Measurements from ENCODE around the gene ZCCHC24. TPM values are rescaled to one million over a fixed set of nuclear protein-coding genes. Genes with fewer than 3 reads are reported as not detected.

ZCCHC24 gene
- total RNA-seq, 6 experiments from 2014 or later: 33.2 to 40.3 (median 37.5) TPM

- Mint-ChIP-seq H3K4me3 (peak overlapping the region; percentile 87), H3K36me3 (ENCODE audit: low read depth) (peaks cover 15% of the 10 kb centered on the region; the same call in 1 of the 2 replicates), H3K27ac (peak overlapping the region; percentile 96), H3K4me1 (ENCODE audit: low read depth) (peaks cover 84% of the 10 kb centered on the region), H3K27me3 (ENCODE audit: insufficient read depth) (peaks cover 3% of the 10 kb centered on the region; the same call in 1 of the 2 replicates), H3K9me3 (no peaks in the 10 kb centered on the region)
- TF ChIP-seq, protein P1, sequence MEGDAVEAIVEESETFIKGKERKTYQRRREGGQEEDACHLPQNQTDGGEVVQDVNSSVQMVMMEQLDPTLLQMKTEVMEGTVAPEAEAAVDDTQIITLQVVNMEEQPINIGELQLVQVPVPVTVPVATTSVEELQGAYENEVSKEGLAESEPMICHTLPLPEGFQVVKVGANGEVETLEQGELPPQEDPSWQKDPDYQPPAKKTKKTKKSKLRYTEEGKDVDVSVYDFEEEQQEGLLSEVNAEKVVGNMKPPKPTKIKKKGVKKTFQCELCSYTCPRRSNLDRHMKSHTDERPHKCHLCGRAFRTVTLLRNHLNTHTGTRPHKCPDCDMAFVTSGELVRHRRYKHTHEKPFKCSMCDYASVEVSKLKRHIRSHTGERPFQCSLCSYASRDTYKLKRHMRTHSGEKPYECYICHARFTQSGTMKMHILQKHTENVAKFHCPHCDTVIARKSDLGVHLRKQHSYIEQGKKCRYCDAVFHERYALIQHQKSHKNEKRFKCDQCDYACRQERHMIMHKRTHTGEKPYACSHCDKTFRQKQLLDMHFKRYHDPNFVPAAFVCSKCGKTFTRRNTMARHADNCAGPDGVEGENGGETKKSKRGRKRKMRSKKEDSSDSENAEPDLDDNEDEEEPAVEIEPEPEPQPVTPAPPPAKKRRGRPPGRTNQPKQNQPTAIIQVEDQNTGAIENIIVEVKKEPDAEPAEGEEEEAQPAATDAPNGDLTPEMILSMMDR (IDR thresholded peaks at IDR 0.05): no peak
- peak; percentile 39 for DNase-seq
Observed at GRCh38 chr10:79434223-79434687, 11.2 kb downstream of the ZCCHC24 start.

GRCh38 chr10:79433324-79434222 lies 11.9 kb downstream of the ZCCHC24 start:
- 0 out of 2 replicates have a peak overlapping the region, but pooled peaks have one; percentile 87 for H3K4me3 Mint-ChIP-seq
- no peaks in the 10 kb centered on the region for H3K9me3 Mint-ChIP-seq
- H3K27ac Mint-ChIP-seq: peak overlapping the region; percentile 96
- peaks cover 3% of the 10 kb centered on the region; the same call in 1 of the 2 replicates for H3K27me3 Mint-ChIP-seq (ENCODE audit: insufficient read depth)
- peaks cover 19% of the 10 kb centered on the region; the same call in 1 of the 2 replicates for H3K36me3 Mint-ChIP-seq (ENCODE audit: low read depth)
- TF ChIP-seq, protein P1 (IDR thresholded peaks at IDR 0.05): no peak
- DNase-seq: no peak
- peaks cover 79% of the 10 kb centered on the region for H3K4me1 Mint-ChIP-seq (ENCODE audit: low read depth)

DNA sequence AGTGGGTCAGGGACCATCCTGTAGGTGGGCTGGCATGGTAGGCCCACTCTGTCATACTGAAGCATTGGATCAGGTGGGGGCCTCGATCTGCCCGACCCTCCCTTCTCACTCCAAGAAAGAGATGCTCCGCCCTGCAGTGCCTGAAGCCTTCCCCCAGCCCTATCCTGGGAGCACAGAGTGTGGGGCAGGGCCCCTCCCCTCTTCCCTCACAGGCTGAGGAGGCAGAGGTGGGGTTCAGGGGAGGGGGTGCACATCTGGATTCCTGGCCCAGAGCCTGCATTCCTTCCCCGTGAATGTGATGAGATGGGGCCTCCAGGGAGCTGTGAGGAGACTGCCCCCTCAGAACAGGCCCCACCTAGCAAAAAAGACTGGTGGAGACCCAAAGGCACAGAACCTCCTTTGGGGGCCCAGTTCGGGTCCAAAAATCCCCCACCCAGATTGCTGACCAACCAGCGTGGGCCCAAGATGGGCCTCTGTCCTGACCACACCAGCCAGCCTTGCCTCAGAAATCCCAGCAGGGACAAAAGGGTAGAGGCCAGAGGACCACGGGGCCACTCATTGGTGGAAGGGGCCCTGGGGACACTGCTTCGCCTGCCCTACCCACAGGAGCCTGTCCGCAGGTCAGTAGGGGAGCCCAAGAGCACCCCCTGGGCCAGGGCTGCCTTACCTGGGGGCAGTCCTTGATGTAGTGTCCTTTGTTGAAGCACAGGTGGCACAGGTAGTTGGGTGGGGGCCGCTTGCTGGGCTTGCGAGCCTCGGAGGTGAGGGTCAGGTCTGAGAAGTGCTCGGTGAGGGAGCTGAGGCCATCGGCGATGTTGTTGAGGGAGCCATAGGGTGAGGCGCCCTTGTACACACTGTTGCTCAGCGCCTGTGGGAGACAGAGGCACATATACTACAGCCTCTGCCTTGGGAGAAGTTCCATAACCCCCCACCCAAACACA lies 13.3 kb downstream of the ZCCHC24 start:
- no peak overlapping the region for H3K4me3 Mint-ChIP-seq
- H3K9me3 Mint-ChIP-seq: no peaks in the 10 kb centered on the region
- peaks cover 64% of the 10 kb centered on the region for H3K4me1 Mint-ChIP-seq (ENCODE audit: low read depth)
- H3K27me3 Mint-ChIP-seq (ENCODE audit: insufficient read depth): peaks cover 5% of the 10 kb centered on the region
- H3K36me3 Mint-ChIP-seq (ENCODE audit: low read depth): peaks cover 32% of the 10 kb centered on the region
- DNase-seq: no peak
- TF ChIP-seq, protein P1 (IDR thresholded peaks at IDR 0.05): no peak
- no peak overlapping the region for H3K27ac Mint-ChIP-seq

GRCh38 chr10:79431428-79431827 lies 14.0 kb downstream of the ZCCHC24 start:
- peaks cover 57% of the 10 kb centered on the region for H3K4me1 Mint-ChIP-seq (ENCODE audit: low read depth)
- peaks cover 39% of the 10 kb centered on the region for H3K36me3 Mint-ChIP-seq (ENCODE audit: low read depth)
- H3K4me3 Mint-ChIP-seq: no peak overlapping the region
- DNase-seq: no peak
- TF ChIP-seq, protein P1 (IDR thresholded peaks at IDR 0.05): no peak
- peaks cover 5% of the 10 kb centered on the region for H3K27me3 Mint-ChIP-seq (ENCODE audit: insufficient read depth)
- H3K9me3 Mint-ChIP-seq: no peaks in the 10 kb centered on the region
- H3K27ac Mint-ChIP-seq: peak overlapping the region; percentile 5; the same call in 1 of the 2 replicates

GRCh38 chr10:79430936-79431335 lies 14.5 kb downstream of the ZCCHC24 start:
- DNase-seq: no peak
- no peaks in the 10 kb centered on the region for H3K9me3 Mint-ChIP-seq
- H3K27me3 Mint-ChIP-seq (ENCODE audit: insufficient read depth): peaks cover 2% of the 10 kb centered on the region; the same call in 1 of the 2 replicates
- H3K4me1 Mint-ChIP-seq (ENCODE audit: low read depth): peaks cover 52% of the 10 kb centered on the region
- H3K27ac Mint-ChIP-seq: peak overlapping the region; percentile 5; the same call in 1 of the 2 replicates
- H3K4me3 Mint-ChIP-seq: no peak overlapping the region
- H3K36me3 Mint-ChIP-seq (ENCODE audit: low read depth): peaks cover 39% of the 10 kb centered on the region
- TF ChIP-seq, protein P1 (IDR thresholded peaks at IDR 0.05): no peak

Measured in HFFc6 (cell line).